NCI-H146 treated with DMSO at 0.1 percent for 48 hours (cell line): ENCODE measurements around the gene LRRC61.

Experiments used
- DNase-seq: peaks from one replicate; lab custom pipeline; 2025; ENCODE audit not compliant: unreplicated experiment; lab: John Stamatoyannopoulos, UW

Gene LRRC61

DNA sequence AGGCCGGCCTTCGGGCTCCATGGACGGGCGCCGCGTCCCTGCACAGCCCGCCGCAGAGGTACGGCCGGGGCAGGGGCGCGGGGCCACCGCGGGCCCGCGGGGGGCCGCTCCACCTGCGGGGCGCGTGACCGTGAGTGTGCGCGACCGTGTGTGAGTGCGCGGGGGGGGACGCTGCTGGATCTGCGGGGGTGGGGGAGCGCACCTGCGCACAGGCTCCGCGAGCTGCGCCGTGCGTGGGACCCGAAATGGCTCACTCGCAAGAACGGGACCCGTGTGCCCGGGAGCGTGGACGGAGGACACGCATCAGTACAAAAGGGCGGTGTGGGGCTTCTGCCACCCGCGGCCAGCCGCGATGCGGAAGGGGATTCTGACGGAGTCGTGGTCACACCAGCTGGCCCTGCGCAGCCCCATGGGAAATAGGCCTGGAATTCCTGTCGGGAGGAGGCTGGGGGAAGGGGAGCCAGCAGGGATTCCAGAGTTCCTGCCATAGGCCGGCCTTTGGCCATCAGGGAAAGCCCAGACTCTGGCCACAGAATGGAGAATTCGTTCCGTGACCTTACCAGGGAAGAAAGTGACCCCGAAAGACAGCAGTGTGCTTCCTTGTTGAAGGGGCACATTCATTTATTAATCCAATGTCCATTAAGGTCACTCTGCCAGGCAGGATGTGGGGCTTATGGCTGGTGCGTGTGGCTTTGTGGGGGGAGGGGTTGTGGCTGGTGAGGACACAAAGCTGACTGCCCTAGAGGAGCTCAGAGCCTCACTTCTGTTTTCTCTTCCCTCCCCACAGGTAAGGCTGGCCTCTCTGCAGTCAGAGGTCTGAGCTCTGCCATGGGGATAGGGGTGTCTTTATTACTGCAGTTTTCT is 46.0 kb downstream of the LRRC61 start:
- DNase-seq: peak; percentile 43

DNA sequence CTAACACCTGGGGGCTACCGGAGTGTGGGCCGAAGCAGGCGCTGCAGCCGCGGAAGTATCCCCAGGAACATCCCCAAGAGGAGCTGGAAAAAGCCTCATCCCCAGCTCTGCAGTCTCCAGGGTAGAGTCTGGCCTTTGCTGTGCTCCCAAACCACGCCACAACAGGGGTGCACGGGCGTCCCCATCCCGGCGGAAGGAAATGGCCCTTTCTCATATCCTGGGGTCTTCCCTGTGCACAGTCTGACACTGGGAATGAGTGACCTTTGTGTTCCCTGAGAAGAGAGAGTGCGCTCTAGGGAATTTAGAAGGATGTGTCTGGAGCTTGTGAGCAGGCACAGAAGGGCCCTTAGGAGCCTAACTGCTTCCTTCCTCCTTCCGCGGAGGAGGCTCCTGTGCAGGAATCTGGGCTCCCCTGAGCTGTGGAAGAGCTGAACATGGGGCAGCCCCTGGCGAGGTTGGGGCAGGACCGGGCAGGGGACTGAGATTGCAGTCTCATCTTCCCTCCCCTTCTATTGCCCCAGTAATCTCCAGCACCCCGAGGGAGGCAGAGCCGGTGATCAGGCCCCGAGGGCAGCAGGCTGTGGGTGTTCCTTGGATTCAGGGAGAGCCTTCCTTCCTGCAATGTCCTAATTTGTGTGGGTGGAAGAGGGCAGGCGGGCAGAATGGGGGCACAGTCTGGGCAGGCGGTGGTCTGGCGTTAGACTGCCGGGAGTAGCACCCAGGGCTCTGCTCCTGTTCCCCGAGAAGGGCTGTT is 46.8 kb downstream of the LRRC61 start:
- no peak for DNase-seq

DNA sequence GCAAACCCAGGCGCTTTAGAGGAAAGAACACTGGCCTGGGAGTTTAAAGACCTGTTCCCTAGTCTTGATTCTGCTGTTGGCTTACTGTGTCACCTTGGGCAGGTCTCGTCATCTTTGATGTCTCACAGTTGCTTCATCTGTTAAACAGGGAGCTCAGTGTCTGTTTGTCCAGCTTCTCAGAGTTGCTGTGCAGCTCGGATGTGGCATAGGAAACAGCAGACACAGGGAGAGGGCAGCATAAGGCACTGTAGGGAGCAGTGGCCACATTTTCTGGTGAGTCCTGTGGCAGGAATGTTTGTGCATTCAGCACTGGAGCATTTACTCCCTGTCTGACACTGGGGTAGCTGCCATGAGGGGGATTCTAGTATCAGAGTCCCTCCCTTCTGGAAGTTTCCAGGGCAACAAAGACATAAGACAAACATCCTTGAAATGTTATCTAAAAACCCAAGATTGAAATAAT is 47.5 kb downstream of the LRRC61 start:
- no peak for DNase-seq

DNA sequence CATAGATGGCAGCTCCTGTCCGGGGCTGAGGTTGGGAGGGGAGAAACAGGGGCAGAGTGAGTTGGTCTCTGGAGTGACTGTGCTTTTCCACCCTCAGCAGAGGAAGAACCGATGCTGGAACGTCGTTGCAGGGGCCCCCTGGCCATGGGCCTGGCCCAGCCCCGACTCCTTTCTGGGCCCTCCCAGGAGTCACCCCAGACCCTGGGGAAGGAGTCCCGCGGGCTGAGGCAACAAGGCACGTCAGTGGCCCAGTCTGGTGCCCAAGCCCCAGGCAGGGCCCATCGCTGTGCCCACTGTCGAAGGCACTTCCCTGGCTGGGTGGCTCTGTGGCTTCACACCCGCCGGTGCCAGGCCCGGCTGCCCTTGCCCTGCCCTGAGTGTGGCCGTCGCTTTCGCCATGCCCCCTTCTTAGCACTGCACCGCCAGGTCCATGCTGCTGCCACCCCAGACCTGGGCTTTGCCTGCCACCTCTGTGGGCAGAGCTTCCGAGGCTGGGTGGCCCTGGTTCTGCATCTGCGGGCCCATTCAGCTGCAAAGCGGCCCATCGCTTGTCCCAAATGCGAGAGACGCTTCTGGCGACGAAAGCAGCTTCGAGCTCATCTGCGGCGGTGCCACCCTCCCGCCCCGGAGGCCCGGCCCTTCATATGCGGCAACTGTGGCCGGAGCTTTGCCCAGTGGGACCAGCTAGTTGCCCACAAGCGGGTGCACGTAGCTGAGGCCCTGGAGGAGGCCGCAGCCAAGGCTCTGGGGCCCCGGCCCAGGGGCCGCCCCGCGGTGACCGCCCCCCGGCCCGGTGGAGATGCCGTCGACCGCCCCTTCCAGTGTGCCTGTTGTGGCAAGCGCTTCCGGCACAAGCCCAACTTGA is 48.2 kb downstream of the LRRC61 start:
- no peak for DNase-seq

DNA sequence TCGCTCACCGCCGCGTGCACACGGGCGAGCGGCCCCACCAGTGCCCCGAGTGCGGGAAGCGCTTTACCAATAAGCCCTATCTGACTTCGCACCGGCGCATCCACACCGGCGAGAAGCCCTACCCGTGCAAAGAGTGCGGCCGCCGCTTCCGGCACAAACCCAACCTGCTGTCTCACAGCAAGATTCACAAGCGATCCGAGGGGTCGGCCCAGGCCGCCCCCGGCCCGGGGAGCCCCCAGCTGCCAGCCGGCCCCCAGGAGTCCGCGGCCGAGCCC is 48.8 kb downstream of the LRRC61 start:
- no peak for DNase-seq

DNA sequence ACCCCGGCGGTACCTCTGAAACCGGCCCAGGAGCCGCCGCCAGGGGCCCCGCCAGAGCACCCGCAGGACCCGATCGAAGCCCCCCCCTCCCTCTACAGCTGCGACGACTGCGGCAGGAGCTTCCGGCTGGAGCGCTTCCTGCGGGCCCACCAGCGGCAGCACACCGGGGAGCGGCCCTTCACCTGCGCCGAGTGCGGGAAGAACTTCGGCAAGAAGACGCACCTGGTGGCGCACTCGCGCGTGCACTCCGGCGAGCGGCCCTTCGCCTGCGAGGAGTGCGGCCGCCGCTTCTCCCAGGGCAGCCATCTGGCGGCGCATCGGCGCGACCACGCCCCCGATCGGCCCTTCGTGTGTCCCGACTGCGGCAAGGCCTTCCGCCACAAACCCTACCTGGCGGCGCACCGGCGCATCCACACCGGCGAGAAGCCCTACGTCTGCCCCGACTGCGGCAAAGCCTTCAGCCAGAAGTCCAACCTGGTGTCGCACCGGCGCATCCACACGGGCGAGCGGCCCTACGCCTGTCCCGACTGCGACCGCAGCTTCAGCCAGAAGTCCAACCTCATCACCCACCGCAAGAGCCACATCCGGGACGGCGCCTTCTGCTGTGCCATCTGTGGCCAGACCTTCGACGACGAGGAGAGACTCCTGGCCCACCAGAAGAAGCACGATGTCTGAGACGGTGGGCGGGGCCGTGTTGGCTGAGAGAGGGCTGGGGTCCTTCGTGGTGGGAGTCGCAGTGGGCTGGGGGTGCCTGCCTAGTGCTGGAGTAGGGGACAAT is 49.3 kb downstream of the LRRC61 start:
- no peak for DNase-seq

DNA sequence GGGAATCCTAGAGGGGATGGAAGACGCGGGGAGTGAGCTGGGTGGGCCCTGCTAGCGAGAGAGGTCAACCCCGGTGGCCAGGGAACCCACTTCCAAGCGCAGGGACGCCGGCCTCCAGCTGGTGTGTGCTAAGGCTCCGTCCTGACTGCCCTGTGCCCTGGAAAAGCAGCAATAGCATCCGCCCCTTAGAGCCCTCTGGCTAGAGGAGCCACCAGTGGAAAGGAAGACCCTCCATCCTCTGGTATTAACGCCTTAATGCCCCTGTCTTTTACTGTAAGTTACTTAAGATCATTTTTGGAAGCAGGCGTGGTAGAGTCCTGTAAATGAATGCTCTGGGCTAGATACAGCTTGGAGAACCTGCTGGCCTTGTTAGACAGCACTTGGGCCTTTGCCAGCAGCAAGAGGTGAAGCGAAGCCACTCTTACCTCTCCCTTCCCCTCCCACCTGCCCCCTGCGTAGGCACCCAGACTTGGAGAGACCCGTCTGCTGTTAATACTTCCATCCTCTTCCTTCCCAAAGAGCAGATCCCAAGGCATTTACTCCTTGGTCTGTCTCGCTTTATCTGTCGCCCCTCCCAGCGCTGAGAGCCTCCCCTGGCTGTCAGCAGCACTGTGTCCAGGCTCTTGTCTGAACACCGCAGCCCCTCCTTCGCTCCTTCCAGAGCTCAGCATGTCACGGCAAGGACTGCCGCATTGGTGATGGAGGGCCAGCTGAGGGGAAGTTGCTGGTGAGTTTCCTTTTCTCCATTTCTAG is 50.1 kb downstream of the LRRC61 start:
- no peak for DNase-seq

DNA sequence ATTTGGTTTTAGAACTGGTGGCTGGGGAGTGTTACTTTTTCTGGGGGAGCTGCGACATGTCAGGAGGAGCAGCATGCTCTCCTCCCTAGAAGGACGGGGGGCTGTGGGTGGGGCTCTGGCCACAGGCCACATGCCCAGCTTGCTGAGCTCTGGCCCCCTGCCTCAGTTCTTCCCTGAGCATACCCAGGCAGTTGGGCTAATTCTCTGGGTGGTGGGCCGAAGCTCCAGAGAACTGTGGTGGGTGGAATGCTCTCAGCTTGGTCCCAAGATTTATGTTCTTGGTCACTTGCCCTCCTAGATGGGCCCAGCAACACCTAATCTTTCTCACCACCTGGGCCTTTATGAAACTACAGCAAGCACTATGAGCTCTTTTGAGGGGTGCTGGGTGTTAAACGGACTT is 50.9 kb downstream of the LRRC61 start:
- DNase-seq: no peak

DNA sequence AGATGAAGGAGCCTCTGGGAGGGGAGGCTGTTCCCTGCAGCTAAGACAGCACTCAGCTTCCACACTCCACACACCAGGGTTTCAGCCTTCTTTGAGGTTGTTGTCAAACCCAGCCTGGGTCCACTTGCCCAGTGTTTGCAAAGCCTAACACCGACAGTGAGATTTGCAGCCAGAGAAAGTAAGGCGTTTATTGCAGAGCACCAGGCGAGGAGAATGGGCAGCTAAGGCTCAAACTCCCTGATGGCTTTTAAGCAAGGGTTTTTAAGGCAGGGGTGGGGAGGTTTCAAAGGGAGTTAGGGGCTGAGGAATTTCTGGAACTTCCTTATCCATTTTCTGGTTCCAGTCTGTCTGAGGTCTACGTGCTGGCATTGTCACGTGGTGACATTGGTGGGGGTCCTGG is 51.3 kb downstream of the LRRC61 start:
- DNase-seq: no peak

DNA sequence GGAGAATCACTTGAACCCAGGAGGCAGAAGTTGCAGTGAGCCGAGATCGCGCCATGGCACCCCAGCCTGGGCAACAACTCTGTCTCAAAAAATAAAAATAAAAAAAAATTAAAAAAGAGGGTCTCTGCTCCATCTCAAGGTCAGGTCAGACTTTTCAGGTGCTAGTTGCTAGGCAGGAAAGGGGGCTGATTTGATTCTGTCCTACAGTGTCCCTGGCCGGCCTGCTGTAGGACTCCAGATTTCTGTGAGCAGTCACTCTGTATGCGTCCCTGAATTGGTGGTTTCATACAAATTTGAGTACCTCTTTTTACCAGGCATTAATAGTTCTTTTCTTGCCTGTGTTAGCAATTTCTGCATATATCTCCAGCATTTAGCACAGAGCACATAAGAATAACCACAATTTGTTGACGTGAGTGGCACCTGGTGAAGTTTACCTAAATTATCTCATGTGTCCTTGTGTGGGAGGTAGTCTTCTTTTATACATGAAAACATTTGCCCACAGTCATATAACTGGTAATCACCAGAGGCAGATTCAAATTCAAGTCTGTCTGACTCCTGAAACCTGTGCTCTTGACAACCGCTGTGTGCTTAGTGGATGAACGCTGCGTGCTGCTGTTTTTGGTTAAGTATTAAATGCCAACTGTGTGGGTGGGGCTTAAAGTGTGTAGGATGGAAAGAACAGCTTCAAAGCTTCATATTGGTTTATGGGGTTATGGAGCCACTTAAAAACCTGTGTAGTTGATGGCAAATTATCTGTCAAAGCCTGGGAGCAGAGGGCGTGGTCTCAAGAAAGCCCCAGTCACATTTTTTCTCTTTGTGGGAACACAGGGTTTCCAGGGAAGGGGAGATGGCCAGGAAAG is 52.7 kb downstream of the LRRC61 start:
- DNase-seq: no peak

DNA sequence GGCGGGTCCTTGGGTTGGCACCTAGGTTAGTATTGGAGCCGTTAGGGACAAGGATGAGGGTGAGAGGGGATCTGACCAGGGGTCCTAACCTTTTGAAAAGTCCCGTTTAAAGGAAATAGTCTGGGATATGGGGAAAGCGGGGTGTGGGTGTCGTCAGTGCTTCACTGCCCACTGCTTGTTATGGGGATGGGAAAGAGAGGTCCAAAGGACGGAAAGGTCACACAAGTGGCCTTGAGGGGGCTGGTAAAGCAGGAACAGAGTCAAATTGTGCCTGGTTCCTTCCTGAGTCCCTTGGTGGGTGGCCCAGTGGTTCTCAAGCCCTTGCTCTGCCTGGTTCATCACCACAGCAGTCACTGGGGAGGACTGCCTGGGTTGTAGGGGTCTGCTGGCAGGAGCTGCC is 53.4 kb downstream of the LRRC61 start:
- DNase-seq: no peak

DNA sequence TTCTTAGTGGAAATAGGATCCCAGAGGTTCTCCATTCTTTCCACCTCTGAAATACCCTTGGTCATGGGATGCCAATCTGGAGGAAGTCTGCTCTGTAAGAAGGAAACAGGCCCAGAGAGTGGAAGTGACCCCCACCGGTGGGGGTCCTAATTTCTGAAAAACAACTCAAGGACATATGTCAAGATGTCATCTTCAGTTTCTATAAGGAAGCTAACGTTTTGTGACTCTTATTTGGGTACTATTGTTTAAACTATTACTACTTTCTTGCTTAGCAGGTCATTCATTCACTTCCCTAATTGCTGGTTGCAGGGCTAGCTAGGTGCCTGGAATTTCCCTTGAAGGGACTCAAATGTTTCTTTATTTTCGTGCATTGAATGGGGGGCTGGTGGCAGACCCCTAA is 54.0 kb downstream of the LRRC61 start:
- no peak for DNase-seq

DNA sequence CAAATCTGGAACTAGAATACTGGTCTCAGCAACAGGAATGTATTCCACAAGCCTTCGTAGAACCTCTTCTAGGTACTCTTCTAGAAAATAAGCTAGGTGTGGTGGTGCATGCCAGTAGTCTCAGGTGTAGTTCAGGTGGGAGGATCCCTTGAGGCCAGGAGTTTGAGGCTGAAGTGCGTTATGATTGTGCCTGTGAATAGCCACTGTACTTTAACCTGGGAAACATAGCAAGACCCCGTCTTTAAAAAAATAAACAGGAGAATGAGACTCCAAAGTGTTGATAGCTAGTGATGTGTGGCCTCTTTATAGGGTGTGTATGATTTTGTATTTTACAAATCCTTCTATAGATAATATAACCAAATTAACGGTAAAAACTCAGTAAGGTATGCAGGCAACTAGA is 54.5 kb downstream of the LRRC61 start:
- DNase-seq: no peak

DNA sequence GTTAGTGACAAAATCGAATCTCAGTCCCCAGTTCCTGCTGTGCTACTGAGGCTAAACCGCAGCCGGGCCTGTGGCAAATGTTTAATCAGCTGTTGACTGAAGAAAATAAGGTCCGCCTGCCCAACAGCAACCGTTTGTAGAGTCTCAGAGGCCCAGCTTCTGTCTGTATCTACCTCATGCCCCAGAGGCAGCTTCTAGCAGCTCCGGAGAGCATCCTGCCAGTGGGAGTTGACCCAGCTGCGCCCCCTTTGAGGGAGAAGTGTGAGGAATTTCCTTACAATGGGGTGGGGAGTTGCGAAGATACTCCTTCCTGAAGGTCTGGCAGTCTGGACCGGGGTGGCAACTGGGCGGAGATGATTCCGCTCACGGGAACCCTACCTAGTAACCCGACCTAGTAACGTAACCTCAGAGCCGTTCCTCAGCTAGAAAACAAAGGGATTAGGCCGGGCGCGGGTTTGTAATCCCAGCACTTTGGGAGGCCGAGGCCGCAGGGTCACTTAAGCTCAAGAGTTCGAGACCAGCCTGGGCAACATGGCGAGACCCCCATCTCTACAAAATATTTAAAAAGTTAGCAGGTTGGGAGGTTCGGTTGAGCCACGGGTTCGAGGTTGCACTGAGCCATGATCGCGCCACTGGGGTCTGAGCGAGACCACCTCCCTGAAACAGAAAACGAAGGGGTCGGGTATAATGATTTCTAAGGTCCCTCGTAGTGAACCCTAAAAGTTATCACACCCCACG is 55.1 kb downstream of the LRRC61 start:
- peak; percentile 71 for DNase-seq

DNA sequence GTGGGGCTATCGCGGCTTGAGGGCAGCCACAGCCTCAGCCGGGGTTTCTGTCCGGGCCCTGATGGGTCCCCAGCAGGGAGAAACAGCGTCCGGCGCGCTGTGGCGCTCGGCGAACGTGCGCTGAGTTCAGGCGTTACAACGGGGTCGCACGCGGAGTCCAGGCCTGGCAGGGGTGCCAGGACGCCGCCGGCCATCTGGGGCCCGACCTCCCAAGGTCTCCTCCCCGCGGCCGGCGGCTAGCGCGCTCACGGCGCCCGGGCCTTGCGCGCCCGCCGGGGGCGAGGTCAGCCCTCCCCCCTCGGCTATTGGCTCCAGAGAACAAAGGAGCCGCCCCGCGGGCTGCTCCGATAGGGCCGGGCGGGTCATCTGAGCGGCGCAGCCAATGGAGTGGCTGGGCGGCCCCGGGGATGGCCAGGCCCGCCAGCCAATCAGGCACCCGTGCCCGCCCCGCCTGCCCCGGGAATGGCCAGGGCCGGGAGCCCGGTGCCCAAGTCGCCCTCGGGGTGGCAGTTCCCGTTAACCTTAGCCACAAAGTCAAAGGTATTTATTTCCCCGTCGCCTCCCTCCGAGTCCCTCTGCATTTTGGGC is 55.8 kb downstream of the LRRC61 start, which contains the start of gene ZNF775:
TSS of gene ZNF775 (plus strand) at position 478 of the 588 bp plus-strand sequence. CDS start 9,141 bp downstream, outside the sequence.
- DNase-seq: peak; percentile 90

DNA sequence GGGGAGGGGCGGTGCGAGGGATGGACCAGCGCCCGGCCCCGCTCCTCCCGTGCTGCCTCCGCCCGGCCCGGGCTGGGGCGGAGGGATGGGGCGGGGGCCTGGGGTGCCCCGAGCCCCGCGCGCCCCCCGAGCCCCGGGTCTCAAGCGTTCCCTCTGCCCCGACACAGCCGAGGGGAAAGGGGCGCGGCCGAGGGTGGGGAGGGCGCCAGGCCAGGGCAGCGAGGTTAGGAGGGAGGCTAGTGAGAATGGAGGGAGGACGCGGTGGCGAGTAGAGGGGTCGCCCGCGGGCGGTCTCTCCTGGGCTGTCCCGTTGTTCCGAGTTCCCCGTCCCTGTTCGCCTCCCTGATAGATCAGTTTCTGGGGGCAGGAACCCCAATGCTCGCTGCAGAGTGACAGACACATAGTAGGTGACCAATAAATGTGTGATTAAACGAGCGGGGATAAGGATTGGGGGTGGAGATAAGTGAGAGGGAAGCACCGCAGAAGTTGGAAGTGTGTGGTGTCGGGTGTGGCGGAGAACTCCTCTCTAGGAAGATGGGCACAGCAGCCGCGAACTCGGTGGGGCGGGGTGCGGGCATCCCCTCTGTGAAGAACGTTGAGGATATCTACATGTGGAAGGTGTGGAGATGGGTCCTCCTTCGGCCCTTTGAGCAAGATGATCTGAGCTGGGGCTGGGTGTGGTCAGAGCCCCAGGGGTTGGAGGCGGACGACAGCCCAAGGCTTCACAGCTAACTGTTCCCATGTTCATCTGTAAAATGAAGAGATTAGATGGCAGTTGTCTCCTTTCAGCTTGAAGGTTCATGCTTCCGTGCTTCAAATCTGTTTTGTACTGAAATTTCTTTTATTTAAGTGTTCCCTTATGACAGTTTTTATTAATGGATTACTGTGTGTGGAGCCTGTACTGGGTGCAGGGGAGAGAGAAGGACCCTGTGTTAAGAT is 56.6 kb downstream of the LRRC61 start:
- no peak for DNase-seq

DNA sequence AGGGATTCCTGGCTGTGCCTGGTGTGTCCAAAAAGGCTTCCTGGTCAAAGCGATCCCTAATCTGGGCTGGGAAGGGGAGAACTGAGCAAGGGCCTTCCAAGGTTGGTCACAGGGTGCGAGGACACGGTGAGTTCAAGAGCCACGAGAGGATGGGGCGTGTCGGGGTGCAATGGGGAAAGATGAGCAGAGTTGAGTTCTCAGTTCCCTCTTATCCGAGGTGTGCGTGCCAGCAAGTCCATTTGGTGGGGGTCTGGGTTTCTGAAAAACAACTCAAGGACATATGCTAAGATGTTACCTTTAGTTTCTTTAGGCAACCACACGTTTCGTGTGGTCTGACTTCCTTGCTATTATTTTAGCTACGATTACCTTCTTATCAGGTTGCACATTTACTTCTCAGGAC is 57.3 kb downstream of the LRRC61 start:
- DNase-seq: no peak
